Stimulated activated CD8-positive, alpha-beta memory T cell treated with anti-CD3 and anti-CD28 coated beads, Interleukin-15, amount 100 ng/mL, for 1 hour (primary cell): ENCODE measurements around the gene CERS6.

Source experiments
- DNase-seq: peaks from one replicate; pipeline ENCODE4 v3.0.0-alpha.2; 2020; ENCODE audit warnings: low read depth

Gene CERS6

DNA sequence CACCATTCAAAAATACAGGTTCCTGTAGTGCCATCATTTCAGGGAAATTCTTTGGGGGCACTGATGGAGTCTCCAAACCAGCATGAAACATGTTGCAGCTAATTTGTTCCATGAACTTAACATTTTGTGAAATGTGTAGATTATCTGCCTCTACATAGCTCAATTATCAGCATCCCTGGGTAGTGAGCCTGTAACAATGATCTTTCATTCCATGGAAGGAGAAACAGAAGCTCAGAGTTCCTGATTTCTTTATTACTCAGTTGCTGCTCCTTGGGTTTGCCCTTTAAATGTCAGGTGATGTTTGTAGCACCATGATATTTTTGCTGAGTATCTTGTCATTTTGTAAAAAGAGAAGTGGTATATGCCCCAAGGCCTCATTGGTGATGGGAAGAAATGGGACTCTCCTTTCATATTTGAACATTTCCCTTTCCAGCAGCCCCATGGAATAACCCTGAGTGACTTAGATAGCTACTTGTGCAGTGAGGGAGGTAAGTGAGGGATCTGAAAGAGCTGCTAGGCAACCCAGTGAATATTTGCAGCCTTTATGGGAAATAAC lies 146.9 kb downstream of the CERS6 start:
- DNase-seq: no peak

DNA sequence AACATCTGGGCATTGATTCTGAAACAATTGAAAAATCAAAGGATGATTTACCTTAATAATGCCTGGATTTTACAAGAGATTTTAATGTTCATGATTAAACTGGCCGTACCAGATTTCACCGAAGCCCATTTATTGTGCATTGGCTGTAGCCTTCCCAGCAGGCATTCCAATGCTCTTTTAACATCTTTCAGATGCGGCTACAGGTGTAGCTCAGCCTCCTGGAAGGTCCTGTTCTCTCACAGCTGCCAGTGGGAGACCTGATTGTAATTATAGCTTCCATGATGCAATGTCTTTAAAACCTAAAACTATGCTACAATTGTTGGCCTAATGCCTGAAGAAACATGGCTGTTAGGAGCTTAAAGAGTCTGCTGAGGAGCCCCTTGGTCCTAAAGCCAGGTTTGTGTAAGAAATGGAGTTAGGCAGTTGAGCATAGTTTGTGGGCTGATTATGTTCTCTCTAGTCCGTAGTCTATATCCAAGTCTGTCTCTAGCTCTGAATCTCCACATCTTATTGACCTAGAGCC lies 147.4 kb downstream of the CERS6 start:
- DNase-seq: no peak

DNA sequence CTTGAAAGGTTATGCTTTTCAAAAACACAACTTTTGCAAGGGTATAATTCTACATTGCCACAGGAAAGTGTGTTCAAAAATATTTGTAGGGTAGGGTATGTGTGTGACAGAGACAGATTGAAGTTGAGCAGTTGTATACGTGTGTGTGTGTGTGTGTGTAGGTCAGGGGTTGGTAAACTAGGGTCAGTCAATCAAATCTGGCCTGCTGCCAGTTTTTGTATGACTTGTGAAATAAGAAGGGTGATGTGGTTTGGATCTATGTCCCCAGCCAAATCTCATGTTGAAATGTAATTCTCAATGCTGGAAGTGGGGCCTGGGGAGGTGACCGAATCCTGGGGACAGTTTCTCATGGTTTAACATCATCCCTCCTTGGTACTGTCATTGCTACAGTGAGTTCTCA lies 148.2 kb downstream of the CERS6 start:
- no peak for DNase-seq

DNA sequence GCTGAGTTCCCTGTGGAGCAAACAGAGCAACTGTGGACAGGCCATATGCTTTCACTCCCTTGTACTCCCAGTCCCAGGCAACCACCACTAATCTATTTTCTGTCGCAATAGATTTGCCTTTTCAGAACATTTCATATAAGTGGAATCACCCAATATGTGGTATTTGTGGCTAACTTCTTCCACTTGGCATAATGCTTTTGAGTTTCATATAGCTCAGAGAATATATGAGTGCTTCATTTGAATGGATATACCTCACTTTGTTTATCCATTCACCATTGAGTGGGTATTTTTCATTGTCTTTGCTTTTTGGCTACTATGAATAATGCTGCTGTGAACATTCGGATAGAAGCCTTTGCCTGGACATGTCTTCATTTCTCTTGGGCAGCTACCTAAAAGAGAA lies 151.9 kb downstream of the CERS6 start:
- no peak for DNase-seq

DNA sequence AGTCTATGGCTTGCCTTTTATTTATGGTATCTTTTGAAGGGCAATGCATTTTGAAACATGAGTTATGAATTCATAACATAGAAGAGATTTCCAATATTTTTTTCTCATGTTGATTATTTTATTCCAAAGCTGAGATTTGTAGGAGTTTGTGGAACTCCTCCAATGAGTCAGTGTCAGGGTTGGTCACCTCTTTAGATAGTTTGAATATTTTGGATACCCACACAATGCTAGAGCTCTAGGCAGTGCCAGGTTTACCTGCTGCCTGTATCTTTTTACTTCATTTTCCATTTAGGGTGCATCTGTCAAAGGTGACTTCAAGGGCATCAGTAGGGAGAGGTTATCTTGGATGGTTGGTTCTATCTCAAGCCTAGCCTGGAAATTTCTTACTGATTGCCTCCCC lies 152.7 kb downstream of the CERS6 start:
- DNase-seq: no peak

DNA sequence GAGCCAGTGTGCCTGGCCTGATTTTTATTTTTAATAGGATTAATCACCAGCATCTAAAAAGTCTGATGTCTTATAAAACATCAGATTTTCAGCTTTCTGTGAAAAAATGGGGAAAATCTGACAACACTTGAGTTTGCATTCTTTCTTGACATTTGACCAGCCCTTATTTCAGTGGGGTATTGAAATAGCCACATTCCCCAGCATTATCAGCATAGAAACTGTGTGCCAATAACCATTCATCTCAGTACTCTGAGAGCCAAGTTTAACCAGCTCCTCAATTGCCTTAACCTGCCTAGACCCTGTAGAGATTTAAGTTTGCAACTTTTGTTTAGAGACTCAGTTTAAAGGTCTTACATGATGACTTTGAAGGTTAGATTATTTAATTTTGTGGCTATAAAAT lies 155.0 kb downstream of the CERS6 start:
- DNase-seq: no peak

DNA sequence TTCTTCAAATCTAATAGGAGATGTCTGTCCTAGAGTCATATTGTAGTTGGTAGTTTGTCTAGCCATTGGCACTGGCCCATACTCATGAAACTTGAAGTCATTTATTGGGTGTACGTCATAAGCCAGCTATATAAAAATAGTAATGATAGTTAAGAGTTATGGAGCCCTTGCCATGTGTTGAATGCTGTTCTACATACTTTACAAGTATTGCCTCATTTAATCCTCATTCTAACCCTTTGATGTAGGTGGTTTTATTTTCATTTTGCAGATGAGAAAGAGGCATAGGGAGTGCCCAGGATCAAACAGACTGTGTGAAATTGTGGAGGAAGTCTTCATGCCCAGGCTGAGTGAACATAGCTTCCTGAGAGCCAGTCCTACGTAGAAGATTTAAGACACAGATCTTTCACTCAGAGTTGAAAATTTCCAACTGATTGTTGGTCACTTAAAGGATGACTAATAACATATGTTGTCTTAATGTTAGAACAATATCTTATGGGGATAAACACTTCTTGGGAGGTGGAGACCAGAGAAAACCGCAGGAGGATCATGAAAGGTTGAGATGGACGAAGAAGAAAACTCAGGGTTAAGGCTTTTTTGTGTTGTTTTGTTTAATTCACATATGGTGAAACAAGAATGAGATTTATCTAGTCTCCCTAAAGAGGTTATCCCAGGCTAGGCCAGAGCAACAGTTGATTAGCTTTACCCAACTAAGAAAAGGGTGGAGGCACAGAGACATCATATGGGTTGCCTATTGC lies 156.0 kb downstream of the CERS6 start:
- DNase-seq: no peak

DNA sequence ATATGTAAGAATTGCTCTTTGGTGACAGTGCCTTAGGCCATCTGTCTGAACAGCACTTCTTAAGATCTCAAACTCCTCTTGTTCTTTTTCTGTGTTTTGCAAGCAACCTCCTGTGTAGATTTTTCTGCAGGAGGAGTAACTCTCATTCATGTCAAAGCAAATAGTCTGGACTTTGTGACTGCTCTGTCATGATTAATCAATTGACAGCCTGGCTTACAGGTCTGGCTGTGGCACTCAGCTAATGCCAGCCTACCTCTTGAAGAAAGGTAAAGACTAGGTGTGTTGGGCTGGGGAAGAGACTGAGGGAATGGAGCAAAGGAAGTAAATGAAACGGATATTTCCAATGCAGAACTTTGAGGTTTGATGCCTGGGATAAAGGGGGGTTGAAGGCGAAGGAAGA lies 156.6 kb downstream of the CERS6 start:
- DNase-seq: no peak

DNA sequence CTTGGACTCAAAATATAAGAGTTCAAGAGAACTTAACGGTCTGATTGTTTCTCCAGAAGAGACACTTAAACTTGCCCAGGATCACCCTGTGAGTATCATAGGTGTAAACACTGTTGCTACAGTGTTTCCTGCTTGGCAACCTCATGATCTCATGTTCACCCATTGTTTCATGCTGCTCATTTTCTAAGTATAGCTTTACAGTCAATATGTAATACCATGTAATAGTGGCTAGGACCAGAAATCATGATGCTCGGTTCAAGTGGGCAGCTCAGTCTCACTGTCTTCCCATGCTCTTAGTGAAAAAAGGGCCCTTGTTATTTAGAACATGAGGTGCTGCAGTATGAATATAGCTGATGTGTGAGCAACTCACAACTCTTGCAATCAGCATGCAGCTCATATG lies 157.5 kb downstream of the CERS6 start:
- DNase-seq: no peak

DNA sequence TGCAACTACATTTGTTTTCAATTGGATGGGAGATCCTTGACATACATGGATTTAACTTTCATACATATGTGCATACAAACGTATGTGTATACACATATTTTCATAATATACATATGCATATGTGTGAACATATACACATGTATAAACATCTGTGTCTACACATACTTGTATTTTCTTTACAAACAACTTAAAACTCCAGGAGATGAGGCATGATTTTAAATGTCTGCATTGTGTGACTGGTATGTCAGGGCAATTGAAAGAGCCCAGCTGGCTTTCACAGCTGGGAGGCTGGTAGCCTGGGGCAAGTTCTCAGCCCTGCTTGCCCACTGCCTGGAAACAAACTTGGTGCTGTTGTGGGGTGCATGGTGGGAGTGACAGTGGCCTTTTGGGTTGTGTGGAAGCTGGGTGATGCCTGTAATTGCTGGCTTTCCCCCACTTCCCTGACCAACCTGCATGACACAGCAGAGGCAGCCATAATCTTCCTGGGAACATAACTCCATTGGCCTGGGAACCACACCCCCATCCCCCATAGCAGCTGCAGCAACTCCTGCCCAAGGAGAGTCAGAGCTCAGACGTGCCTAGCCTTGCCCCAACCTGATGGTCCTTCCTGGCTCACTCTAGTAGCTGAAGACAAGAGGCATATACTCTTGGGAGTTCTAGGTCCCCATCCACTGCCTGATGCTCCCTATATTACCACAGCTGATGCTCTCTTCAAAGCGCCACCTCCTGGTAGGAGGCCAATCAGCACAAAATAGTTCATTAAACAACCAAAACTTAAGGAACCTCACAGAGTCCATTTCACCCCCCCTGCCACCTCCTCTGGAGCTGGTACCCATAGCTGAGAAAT lies 158.3 kb downstream of the CERS6 start:
- DNase-seq: no peak

DNA sequence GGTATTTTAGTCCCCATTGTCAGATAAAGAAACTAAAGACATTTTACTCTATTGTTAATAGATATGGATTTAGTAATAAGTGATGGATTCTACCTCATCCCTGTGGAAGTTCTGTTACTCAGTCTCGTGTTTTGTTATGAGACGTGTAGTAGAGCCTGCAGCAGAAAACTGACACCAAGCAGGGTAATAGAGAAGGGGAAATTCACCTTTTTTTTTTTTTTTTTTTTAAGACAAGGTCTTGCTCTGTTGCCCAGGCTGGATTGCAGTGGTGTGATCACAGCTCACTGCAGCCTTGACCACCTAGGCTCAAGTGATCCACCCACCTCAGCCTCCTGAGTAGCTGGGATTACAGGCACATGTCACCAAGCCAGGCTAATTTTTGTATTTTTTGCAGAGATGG lies 164.5 kb downstream of the CERS6 start:
- DNase-seq: no peak

DNA sequence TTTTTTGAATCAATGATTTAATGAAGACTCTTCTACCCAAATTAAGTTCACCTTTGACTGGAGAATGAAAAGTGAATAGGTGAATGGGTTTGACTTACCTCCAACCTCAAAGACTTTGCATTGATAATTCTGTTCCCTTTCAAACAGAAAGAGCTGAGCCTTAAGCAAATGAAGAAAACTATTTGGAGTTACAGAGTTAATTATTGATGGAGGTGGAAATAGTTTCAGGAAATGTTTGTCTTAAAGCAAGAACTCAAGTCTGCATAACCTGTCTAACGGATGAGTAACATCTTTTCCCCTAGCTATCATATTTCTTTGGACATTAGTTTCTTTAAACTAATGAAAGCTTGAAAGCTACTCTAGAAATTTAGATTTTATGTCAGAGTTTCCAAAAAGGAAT lies 166.5 kb downstream of the CERS6 start:
- no peak for DNase-seq

DNA sequence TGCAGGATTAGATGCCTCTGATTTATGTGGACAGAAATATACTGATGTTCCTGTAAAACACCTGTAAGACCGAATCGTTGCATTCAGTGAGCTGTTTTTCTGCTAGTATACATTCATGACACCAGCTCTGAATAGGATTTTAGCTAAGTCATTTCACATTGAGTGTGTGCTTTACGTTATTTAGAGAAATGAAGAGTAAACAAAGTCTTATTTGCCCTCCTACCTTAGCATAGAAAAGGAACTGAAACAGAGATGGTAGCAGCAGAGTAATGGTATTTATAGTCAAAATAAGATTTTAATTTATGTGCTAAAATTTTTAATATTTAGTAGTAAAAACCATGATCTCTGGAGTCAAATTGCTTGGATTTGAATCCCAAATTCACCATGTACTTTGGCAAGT lies 168.0 kb downstream of the CERS6 start:
- no peak for DNase-seq

DNA sequence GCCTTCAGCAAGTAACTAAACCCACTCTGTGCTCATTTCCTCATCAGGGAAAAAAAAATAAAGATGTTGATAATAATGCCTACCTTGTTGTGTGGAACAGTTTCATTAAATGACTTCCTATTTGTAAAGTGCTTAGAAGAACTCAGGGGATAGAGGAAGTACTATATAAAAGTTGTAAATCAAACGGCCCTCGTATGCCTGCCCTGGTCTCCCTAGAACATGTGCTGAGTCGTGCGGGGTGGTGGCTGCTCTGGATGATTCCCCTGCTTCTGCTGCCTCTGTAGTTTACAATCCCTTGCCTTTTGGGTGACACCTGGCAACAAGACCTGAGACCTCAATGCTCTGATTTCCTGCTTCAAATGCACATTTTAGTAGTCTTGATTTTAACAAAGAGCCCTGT lies 170.0 kb downstream of the CERS6 start:
- no peak for DNase-seq

DNA sequence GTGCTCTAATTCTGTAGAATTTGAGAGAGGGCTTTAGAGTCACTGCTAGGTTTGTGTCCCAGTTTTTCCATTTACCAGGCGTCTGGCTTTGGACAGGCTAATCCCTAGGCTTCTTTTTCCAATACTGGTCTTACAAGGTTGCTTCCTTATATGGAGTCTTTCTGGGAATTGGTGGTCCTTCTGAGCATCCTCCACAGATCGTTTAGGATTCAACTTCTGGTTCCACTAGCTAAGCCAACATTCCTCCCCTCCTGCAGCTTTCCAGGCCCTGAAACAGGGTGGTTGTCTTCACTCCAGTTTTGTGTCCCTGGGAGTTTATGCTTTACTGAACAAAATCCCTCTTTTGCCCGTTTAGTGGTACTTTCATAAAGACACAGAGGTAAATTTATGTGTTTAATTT lies 170.6 kb downstream of the CERS6 start:
- no peak for DNase-seq

DNA sequence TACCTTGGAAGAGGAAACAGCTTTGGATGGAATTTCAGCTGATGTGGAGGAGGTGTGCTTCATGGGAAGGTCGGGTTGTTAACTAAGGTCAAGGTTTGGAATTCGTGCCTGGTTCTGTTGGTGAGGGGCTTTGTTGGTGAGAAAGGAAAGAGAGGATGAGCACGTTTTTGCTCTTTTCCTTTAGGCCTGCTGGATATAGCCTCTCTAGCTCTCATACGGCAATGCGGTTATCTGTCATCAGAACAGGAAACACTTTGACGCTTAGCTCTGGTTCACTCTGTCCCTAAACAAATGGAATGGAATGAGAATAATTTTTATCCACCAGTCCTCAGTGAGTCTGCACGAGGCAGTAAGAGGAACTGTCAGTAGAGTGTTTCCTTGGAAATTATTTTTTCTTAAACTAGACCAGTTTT lies 176.6 kb downstream of the CERS6 start:
- DNase-seq: no peak

DNA sequence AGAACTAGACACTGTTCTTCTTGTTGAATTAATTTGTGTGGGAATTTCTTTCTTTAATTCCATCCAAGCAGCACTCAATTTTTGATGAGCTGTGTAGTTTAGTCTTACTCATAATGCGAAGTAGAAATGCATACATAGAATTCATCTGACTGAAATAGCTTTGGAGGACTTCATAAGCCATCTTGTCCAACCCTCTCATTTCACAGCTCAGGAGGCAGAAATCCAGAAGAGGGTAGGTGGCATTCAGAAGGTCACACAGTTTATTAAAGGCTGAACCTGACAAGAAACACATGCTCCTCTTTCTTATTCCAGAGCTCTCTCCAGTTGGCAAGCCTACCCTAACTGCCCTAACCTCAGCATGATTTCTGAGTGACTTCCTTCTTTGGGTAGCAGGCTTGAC lies 177.1 kb downstream of the CERS6 start:
- DNase-seq: no peak

DNA sequence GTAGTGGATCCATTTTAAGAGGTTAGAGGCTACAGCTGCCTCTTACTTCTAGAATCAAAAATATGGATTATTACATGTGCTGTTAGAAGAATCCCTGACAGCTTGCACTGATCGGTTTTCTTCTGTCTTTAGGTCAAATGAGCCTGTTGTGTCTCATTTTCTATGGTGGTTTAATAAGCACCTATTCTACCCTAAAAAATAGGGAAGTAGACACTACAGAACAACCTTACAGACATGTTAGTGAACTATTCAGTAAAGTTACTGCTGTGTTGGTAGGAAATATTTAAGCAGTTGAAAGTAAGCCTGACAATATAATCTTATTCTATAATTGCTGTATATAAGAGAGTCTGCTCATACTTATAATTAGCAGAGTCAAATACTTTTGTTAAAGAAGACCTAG lies 177.8 kb downstream of the CERS6 start:
- no peak for DNase-seq

DNA sequence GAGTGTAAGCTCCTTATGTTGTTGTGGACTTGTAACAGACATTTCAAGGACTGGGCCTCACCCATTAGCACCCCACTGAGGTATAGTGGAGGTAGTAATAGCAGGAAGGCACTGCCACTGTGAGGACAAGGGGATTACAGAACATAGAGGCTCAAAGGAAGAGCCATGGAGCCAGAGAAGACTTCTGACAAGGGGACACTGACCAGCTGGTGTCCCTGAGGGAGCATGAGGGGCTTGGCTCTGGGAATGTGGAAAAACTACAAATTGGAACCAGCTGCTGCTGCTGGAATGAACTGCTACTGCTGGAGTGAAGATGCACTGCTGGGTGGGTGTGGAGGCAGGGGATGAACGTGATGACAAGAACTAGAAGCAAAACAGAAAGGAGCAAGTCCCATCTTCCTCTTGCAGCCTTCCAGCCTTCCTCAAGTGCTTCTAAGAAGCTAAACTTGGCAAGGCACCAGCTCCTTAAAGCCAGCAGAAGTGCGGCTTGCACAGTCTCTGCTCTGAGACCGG lies 179.0 kb downstream of the CERS6 start:
- no peak for DNase-seq

DNA sequence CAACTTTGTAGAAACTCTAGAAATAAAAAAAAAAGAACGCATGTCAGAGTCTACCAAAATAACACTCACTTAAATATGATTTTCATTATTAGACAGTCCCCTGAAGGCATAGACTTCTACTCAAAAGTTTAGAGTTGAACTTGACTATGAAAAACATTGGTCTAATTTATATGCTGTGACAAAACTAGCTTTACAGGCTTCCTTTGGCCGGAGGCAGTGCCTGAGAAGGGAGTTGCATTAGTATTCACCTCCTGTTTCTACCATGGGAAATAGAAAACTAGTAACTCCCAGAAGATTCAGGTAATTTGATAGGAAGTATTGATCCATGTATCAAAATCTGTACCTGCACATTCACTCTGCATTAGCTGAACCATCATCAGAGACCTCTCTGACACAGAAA lies 182.9 kb downstream of the CERS6 start:
- no peak for DNase-seq

DNA sequence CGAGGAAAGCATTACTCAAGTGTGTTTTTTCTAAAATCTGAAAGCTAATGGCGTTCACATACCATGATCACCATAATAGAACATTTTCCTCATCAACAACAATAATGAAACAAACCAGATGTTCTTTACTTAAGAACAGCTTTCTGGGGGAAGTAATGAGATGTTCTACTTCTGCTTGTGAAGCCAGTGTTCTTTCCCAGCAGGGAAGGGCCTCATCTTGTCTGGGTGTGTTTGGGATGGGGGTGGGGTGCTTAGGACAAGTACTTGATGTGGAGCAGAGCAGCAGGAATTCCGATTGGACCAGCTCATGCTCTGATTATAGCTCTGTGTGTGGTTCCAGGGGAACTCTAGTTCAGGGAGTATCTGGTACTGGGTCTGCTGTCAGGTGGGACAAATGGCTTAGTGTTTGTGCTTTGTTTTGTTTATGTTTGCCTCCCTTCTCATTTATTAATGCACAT lies 183.4 kb downstream of the CERS6 start:
- no peak for DNase-seq

DNA sequence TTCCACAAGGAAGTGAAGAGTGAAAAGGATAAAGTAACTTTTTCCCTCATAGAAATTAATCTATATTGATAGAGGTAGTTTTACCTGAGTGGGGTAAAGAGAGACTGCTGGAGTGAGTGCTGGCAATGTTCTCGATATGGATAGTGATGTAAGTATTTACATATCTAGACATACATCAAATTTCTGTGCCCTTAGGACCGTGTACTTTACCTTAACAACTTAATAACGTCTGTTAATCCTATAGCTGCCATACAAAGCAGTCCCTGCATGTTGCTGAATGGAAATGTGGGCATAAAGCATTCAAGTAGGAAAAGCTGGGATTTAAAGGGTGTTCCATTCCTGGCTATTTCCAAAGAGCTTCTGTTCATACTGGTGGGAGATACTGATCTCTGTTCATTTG lies 184.0 kb downstream of the CERS6 start:
- no peak for DNase-seq

DNA sequence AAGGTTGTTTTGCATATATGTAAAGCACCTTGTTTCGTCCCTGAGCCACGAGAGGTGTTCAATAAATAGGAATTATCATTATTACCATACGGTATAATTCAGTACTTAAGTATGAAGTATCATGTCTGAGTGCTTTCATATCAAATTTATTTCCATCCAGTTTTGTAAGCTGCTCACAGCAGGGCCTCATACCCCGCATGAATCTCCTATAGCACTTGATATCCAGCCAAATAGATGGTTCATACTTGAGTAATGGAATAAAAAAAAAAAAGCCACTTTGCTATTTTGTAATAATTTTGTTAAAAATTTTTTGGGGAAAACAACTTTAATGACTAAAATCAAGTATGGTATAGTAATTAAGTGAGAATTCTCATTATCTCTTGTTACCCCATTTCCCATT lies 185.6 kb downstream of the CERS6 start:
- no peak for DNase-seq
